NCI-H345 treated with DMSO at 0.1 percent for 48 hours (cell line): ENCODE data around the gene NHLH1.
A peak's percentile ranks its signal among the peaks of the same experiment; 100 is the strongest.

Source experiments
- DNase-seq: peaks from one replicate; lab custom pipeline; 2025; ENCODE audit not compliant: unreplicated experiment; lab: John Stamatoyannopoulos, UW

Gene NHLH1

DNA sequence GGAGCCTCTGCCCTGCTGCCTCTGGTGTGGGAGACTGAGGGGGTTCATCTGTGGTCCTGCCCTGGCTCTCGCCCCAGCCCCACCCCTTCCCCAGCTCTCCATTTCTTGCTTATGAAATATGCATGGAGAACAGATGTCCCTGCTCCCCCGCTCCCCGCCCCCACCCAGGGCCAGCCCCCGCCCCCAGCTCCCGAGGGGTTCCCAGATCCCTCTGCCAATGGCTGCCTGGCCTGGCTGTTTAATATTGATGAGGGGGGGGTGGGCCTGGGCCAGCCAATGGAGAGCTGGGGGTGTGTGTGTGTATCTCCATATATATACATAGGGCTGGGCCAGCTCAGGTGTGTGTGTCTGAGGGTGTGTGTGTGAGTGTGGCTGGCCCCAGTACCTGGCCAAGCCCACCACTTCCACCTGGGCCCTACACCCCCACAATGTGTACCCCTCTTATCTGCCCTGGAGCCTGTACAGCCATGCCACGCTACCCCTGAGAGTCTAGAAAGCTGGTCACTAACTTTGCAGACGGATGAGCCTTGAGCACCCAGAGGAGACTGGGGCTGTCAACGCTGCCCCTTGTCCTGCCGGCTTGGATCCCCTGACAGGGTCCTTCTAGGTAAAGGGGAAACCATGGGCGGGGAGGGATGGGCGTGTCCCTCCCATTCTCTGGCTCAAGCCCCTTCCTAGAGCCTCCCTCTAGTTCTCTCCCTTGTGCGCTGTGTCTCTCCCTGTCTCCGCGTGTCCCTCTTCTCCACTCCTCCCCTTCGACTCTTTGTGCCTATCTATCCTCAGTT, at the start of gene NHLH1:
Gene NHLH1 (plus strand): TSS at position 341 of the 785 bp plus-strand sequence. CDS start 3,661 bp downstream, outside the sequence.
- no peak for DNase-seq

DNA sequence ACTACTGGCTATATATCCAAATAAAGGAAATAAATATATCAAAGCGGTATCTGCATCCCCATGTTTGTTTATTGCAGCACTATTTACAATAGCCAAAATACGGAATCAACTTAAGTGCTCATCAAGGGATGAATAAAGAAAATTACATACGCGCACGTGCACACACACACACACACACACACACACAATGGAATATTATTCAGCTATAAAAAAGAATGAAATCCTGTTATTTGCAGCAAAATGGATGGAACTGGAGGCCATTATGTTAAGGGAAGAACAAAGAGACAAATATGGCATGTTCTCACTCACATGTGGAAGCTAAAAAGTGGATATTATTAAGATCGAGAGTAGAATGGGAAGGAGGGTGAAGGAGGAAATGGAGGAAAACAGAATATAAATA, 44.0 kb upstream of the NHLH1 start:
- no peak for DNase-seq

DNA sequence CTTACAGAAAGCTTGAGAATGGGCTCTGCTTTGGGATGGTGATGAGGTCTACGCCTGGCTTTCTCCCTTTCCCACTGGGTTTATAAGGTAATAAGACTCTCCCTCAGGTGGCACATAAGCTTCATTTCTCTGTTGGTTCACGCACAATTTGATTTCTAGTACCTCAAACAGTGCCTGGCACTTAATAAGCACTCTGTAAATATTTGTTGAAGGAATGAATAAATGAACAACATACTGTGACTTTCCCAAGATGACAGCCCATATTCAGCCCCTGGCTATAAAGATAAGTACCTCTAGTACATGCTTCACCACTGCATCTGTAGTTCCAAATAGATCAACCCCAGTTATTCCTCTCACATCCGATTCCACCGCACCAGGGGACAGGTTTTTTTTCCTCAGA, 41.6 kb upstream of the NHLH1 start:
- DNase-seq = peak; percentile 98

DNA sequence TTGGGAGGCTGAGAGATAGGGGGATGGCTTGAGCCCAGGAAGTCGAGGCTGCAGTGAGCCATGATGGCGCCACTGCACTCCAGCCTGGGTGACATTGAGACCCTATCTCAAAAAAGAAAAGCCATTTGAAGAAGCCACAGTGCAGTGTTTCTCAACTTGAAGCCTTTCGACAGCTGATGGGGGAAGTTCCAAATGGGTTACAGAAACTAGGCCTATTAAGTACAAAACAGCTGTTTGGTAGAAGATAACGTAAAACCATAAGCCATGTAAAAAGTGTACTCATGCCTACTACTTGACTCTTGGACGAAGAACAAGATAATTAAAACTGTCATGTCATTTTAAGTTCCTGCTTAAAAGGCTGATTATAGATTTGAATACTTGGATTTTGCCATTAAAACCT, 40.5 kb upstream of the NHLH1 start:
- DNase-seq = no peak

DNA sequence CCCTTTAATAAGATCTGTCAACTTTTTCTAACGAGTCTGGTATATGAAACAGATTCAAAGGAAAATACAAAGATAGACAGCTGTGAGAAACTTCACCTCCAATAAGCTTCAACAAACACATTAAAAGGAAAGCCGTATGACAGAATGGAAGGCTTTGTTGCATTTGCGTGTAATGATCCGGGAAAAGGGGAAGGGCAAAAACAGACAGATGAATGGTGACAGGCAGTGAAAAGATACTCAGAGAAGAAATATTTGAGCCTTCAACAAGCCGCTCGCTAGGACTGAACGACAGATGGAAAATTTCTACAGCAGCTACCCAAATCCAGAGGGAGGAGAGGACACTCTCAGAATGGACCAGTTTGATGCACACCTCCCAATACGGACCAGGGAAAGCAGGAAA, 38.7 kb upstream of the NHLH1 start:
- peak; percentile 87 for DNase-seq

DNA sequence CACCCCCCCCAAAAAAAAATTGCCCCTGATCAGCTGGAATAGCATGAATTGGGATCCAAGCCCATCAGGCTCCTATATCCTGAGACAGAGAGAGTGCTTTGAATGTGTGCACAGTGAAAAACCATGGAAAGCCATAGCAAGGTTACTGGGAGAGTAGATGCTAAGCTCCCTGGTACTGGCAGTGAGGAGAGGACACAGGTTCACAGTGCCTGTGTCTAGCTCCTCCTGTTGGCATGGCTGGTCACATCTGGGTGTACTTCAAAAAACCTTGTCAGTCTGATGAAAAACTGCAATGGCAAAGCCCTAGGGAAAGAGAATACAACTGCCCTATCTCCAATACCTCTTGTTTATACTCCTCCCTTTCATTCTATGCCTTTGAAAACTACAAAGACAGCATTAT, 36.8 kb upstream of the NHLH1 start:
- DNase-seq = peak; percentile 8

DNA sequence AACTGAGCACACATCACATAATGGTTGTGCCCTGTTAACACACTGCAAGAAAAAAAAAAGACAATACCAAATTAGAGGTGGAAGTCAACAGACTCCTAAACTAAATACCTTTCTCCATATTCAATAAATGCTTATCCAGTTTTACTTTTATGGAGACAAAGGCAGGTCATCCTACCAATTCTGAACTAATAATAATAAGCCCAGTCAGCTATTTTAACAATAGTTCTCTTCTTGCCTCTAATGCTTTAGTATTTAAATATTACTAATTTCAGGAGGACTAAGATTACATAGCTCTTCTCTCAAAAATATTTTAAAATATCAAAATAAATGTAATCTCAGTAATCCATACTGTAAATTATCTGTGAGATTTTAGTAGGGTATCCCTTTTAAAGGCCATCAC, 34.4 kb upstream of the NHLH1 start:
- DNase-seq = no peak

DNA sequence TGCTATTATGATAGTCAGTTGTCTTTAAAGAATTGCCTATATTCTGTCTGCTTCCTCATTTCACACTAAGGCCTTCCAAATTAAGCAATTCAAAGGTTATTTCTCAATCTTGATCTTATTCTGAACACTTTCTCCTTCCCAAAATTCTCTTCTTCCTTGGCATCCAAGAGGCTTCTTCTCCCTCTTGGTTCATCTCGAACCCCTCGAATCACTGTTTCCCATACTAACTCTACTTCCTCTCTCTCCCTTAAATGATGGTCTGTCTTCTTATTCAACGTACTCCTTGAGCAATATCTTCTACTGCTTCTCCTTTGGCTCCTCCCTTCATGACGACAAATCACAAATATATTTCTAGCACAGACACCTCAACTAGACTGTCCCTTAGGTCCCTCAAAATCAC, 28.3 kb upstream of the NHLH1 start:
- DNase-seq = no peak

DNA sequence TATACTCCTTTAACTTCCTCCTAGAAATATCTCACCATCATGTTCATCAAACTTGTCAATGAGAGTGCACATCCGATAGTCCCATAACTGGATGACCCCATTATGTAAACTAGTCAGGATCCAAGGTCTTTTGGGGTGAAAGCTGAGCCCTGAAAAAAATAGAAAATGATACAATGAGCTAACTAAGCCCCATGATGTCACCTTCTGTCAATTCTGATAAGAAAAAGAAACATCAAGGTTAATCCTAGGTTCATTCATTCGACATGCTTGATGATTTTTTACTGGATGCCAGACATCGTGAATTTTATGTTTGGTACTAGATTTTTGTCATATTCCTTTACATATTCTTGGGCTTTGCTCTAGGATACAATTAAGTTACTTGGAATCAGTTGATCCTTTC, 26.7 kb upstream of the NHLH1 start:
- no peak for DNase-seq

DNA sequence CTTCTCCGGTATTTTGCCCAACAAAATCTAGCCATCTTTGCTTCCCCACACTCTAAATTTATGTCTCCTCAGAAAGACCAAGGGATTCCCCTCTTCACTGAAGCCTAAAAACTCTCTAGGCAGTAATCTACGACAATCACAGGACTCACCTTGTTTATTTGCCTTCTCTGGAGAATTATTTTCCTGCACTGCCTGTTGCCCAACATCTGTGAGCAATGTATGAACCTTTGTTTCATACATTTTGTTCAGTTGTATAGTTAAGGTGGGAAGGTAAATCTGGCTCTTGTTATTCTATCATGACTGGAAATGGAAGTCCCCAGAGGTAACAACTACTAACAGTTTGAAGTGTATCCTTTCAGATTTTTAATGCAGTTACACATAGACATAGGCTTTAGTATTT, 26.0 kb upstream of the NHLH1 start:
- no peak for DNase-seq

DNA sequence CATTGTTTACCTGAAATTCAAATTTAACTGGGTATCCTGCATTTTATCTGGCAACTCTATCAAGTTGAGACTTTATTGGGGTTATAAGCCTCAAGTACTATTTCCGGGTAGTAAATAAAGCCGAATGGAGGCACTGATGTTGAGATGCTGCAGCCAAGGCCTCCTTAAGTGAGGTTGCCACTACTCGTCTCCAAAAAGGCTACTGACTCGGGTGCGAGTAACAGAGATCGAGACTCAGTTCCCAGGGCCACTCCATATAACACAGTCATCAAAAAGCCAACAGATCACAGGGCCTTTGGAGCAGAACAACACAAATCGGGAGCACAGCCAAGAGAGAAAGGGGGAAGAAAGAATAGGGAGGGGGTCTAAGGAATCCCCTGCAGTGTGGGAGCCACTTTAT, 24.3 kb upstream of the NHLH1 start:
- no peak for DNase-seq

DNA sequence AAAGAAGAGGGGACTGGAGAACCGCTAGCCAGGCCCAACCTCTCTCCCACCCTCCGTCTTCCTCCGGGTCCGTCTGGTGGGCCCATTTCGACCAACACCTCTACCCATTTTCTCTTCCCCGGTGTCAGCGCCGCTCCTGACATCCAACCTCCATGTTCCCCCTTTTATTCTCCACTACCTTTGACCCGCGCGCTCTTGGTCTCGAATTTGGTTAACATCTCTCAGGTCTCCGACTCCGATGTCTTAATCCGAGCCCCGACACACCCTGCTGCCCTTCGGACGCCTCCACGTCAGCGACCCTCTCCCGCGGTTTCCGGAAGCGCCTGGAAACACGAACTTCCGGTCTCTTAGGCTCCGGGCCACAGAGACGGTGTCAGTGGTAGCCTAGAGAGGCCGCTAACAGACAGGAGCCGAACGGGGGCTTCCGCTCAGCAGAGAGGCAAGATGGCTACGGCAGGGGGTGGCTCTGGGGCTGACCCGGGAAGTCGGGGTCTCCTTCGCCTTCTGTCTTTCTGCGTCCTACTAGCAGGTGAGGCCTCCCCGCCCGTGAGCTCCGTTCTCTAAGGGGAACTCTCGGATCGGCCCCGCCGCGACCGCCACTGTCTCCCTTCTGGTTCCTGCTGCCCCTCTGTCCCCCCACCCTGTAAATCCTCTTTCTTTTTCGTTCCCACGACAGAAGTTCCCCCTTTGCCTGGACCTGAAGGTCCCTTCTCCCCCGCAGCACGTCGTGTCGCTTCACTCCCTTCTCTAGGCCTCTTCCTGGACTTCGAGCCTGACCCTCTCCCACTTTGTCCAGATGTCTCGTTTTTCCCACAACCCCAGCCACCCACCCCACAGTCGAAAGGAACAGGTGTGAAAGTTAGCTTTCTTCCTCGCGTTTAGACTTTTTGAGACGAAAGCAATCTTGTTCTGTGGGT, 23.7 kb upstream of the NHLH1 start, which contains the start of the genes COPA and NCSTN:
Gene COPA (minus strand): TSS at position 298 of the 917 bp plus-strand sequence. CDS start 80 bp downstream, at position 218.
Gene NCSTN (plus strand): TSS at position 431 of the 917 bp plus-strand sequence. CDS start 14 bp downstream, at position 445.
- DNase-seq = peak; percentile 79

DNA sequence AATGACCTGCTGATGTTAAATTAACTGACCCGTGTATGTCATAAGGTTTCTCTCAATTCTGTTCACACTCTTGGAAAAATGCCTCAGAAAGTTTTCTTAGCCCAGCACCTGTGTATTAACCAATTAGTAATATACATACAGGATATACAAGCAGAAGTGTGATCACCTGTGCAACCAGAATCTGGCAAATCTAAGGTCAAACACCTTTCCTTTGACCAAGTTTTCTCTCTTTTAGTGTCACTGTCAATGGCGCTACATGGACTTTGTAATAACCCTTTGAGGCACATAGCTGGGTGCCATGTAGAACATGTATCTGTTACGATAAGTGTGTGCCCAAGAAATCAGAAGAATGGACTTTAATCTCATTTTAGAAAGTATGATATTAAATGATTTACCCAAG, 22.6 kb upstream of the NHLH1 start:
- no peak for DNase-seq

DNA sequence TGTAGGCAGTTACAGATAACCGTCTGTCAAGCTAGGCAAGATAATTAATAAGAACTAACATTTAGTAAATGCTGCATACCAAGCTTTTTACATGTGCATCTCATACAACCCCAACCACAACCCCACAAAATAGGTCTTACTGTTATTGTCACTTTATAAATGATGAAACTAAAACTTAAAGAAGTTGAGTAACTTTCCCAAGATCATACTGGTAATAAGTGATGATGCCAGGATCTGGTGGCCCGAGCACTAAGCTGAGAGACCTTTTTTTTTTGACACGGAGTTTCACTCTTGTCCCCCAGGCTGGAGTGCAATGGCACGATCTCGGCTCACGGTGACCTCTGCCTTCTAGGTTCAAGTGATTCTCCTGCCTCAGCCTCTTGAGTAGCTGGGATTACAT, 21.9 kb upstream of the NHLH1 start:
- no peak for DNase-seq

DNA sequence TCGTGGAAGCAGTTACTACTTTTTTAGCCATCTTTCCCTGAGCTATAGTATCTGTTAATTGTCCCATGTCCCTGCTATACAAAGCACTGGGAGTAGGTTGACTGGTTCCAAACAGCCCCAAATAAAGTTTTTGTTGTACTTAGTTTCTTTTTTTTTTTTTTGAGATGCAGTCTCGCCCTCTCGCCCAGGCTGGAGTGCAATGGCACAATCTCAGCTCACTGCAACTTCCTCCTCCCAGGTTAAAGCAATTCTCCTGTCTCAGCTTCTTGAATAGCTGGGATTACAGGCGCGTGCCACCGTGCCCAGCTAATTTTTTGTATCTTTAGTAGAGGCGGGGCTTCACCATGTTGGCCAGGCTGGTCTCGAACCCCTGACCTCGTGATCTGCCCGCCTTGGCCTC, 20.4 kb upstream of the NHLH1 start:
- DNase-seq = no peak

DNA sequence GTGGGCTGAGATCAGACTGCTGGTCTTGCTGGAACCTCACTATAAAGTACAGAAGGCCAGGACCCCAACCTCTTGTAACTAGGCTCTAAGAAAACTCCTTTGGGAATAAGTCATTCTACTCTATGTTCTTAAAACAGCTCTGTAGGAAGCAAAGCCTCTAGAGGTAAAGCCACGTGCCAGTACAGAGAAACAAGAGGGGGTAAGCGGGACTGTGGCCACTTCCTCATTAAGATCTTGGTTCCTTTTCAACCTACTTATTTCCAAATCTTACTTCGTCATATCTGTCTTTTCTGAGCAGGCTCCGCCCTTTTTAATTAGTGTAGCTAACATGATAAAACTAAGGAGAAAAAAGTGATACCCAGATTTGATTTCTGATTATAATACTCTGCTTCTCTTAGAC, 19.9 kb upstream of the NHLH1 start:
- DNase-seq = no peak

DNA sequence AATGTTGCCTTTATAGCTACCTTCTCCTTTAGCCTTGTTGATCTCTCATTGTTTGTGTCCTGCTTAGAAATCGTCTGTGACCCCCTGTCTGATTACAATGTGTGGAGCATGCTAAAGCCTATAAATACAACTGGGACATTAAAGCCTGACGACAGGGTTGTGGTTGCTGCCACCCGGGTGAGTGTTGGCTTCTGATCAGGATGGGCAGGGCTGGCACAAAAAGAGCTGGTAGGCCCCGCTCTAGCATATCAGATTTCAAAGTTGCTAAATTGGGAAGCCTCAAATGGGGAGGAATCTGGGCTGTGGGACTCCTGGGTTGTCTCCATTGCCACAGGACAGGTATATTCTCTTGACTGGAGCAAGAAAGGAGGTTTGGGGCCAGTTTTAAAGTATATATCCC, 15.2 kb upstream of the NHLH1 start:
- no peak for DNase-seq

DNA sequence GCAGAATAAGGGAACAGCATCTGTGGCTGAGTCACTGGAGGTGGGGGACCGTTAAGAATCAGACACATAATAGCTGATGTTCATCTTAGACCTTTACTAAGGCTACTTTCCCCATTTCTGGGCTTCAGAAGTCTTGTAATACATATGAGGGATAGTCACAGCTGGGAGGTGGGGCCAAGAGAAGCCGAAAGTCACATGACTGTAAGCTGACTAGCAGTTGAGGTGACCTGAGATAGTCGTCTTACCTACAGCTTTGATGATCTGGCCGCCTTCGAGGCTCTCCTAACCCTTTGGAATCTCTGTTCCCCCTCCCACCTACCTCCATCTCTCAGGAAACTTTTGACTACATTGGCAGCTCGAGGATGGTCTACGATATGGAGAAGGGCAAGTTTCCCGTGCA, 14.3 kb upstream of the NHLH1 start:
- DNase-seq = no peak

DNA sequence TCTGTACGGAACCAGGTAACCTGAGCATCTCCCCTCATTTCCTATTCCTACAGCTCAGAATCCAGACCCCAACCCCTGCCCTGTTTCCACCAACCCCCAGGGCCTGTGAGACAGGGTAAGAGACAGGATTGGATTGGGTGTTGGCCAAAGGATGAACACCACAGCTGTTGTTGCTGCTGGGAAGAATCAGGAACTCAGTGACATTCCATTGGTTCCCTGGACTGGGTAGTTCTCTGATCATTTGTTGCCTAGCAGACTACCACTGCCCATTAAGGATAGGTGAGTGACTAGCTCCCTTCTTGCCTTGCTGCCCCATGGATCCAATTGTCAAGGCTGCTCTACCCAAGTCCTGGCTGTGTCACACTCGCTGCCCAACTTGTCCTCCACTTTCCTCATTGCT, 13.6 kb upstream of the NHLH1 start:
- DNase-seq = no peak

DNA sequence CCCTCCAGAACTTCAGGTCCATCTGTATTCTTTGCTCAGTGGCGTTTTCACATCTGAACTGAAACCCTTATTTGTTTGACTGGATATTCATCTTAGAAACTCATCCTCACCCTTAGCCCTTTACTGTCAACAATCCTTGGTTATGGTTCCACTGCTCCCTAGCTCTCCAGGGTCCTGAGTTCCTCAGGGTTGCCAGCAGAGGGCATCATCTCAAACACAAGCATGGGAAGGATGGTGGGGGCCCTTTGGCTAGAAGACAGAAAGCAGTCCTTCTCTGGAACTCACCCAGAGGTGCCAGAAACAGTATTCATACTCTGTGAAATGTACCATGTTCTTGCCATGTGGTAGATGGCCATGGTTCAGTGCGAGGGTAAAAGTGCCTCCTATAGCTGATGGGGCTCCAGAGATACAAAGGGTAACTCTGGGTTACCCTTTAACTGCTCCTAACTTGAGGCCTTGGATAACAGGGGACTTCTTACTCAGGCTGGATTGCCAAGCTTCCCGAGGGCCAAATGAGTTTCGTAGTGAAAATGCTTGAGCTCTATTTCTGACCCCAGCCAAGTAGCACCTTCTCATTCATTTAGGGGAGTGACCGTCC, 12.4 kb upstream of the NHLH1 start:
- DNase-seq = peak; percentile 2

DNA sequence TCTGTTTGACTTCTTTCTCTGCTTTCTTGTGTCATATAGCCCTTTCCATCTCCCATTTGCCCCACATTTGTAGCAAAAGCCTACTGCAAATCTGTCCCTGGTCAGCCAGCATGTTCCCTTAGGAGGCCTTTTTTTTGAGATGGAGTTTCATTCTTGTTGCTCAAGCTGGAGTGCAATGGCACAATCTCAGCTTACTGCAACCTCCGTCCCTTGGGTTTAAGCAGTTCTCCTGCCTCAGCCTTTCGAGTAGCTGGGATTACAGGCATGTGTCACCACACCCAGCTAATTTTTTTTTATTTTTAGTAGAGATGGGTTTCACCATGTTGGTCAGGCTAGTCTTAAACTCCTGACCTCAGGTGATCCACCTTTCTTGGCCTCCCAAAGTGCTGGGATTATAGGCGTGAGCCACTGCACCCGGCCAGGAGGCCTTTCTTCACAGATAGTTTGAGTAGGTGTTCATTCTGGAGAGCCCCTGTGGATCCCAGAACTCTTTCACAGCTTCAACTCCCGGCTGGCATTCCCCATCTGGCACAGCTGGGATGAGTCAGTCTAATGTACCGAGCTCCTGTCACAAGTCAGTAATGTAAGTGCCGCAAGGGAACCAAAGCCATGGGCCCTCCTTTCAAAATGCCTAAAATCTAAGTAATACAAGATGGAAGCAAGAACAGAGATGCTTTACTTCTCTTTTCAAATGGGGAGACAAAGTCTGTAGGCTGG, 9.4 kb upstream of the NHLH1 start:
- no peak for DNase-seq
